Measurements from ENCODE around the gene SEMA3C.

DNA sequence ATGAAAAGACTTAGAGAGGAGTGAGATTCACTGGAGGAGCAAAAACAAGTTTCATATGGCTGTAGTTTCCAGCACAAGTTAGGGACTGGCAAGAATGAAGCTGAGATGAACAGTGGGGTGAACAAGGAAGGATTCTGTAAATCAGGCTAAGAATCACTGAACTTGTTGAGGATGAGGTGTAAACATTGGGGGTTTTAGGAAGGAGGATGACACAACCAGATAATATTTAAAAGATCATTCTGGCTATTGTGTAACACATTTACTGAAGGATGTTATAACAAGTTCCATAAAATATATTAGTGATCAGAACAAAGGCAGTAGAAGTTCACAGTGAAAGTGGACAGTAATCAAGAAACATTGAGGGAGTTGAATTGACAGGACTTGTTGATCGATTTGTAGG lies 211.5 kb downstream of the SEMA3C start:
- TF ChIP-seq, protein P1, sequence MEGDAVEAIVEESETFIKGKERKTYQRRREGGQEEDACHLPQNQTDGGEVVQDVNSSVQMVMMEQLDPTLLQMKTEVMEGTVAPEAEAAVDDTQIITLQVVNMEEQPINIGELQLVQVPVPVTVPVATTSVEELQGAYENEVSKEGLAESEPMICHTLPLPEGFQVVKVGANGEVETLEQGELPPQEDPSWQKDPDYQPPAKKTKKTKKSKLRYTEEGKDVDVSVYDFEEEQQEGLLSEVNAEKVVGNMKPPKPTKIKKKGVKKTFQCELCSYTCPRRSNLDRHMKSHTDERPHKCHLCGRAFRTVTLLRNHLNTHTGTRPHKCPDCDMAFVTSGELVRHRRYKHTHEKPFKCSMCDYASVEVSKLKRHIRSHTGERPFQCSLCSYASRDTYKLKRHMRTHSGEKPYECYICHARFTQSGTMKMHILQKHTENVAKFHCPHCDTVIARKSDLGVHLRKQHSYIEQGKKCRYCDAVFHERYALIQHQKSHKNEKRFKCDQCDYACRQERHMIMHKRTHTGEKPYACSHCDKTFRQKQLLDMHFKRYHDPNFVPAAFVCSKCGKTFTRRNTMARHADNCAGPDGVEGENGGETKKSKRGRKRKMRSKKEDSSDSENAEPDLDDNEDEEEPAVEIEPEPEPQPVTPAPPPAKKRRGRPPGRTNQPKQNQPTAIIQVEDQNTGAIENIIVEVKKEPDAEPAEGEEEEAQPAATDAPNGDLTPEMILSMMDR (IDR thresholded peaks at IDR 0.05; ENCODE audit: low read depth, low read length, poor library complexity, severe bottlenecking): no peak
- TF ChIP-seq EZH2phosphoT487 (IDR thresholded peaks at IDR 0.05; ENCODE audit: borderline replicate concordance, low read length): no peak

All from DOHH2 (cell line).